Measurements from ENCODE around the gene IGF1R. TPM values are rescaled to one million over a fixed set of nuclear protein-coding genes. Genes with fewer than 3 reads are reported as not detected.

Gene IGF1R
- total RNA-seq, 1 donor from 2014 or later: 23.5 TPM

- DNase-seq (ENCODE audit: low spot score): no peak
- H3K36me3 ChIP-seq: no peaks in the 10 kb centered on the region
- TF ChIP-seq CTCF (IDR thresholded peaks at IDR 0.05) (no peak), EZH2phosphoT487 (IDR thresholded peaks at IDR 0.05) (no peak), EZH2 (IDR thresholded peaks at IDR 0.05) (no peak)
- Mint-ChIP-seq H3K36me3 (no peaks in the 10 kb centered on the region), H3K9me3 (peaks cover 7% of the 10 kb centered on the region), H3K27ac (peak overlapping the region; percentile 29), H3K27me3 (ENCODE audit: insufficient read depth, low read depth) (no peaks in the 10 kb centered on the region), H3K4me3 (no peak overlapping the region), H3K4me1 (peaks cover 22% of the 10 kb centered on the region)
- H3K27me3 ChIP-seq: no peaks in the 10 kb centered on the region
- H2AFZ ChIP-seq (replicated peaks): no peak overlapping the region
- H3F3A ChIP-seq (ENCODE audit: low read depth): no peaks in the 10 kb centered on the region
- H3K4me3 ChIP-seq: no peak overlapping the region
- no peak overlapping the region for H3K4me2 ChIP-seq
- no peak overlapping the region for H3K27ac ChIP-seq
- no peak overlapping the region for H3K9ac ChIP-seq
- H3K9me3 ChIP-seq (ENCODE audit: low read depth): no peaks in the 10 kb centered on the region
- H3K4me1 ChIP-seq: peaks cover 8% of the 10 kb centered on the region
- no peaks in the 10 kb centered on the region for H3K79me2 ChIP-seq (ENCODE audit: low read depth)
- H4K20me1 ChIP-seq (ENCODE audit: low read depth): no peaks in the 10 kb centered on the region
Measured at GRCh38 chr15:99006146-99006545, 357.8 kb downstream of the IGF1R start.

- Mint-ChIP-seq H3K9me3 (peaks cover 7% of the 10 kb centered on the region), H3K27ac (no peak overlapping the region), H3K36me3 (no peaks in the 10 kb centered on the region), H3K4me3 (no peak overlapping the region), H3K4me1 (peaks cover 22% of the 10 kb centered on the region), H3K27me3 (ENCODE audit: insufficient read depth, low read depth) (peaks cover 2% of the 10 kb centered on the region)
- no peak overlapping the region for H3K9ac ChIP-seq
- H3K4me3 ChIP-seq: no peak overlapping the region
- no peak overlapping the region for H3K27ac ChIP-seq
- no peak overlapping the region for H2AFZ ChIP-seq (replicated peaks)
- H3K4me2 ChIP-seq: no peak overlapping the region
- H3K27me3 ChIP-seq: no peaks in the 10 kb centered on the region
- DNase-seq (ENCODE audit: low spot score): no peak
- H3K9me3 ChIP-seq (ENCODE audit: low read depth): no peaks in the 10 kb centered on the region
- H3F3A ChIP-seq (ENCODE audit: low read depth): no peaks in the 10 kb centered on the region
- peaks cover 8% of the 10 kb centered on the region for H3K4me1 ChIP-seq
- TF ChIP-seq CTCF (IDR thresholded peaks at IDR 0.05): no peak
- no peak for TF ChIP-seq EZH2 (IDR thresholded peaks at IDR 0.05)
- TF ChIP-seq EZH2phosphoT487 (IDR thresholded peaks at IDR 0.05): no peak
- H3K36me3 ChIP-seq: no peaks in the 10 kb centered on the region
- H4K20me1 ChIP-seq (ENCODE audit: low read depth): no peaks in the 10 kb centered on the region
- H3K79me2 ChIP-seq (ENCODE audit: low read depth): no peaks in the 10 kb centered on the region
Measured at GRCh38 chr15:99006904-99007495, 358.7 kb downstream of the IGF1R start.

GRCh38 chr15:99009741-99010330 lies 361.5 kb downstream of the IGF1R start:
- H3K4me1 ChIP-seq: peaks cover 8% of the 10 kb centered on the region
- no peaks in the 10 kb centered on the region for H3K36me3 ChIP-seq
- no peaks in the 10 kb centered on the region for H4K20me1 ChIP-seq (ENCODE audit: low read depth)
- H3K4me3 ChIP-seq: no peak overlapping the region
- H3K79me2 ChIP-seq (ENCODE audit: low read depth): no peaks in the 10 kb centered on the region
- no peak overlapping the region for H3K27ac ChIP-seq
- H3K4me2 ChIP-seq: no peak overlapping the region
- DNase-seq (ENCODE audit: low spot score): peak; percentile 45
- H3K27me3 Mint-ChIP-seq (ENCODE audit: insufficient read depth, low read depth): peaks cover 2% of the 10 kb centered on the region
- peaks cover 6% of the 10 kb centered on the region for H3F3A ChIP-seq (ENCODE audit: low read depth)
- H3K27ac Mint-ChIP-seq: no peak overlapping the region
- H3K36me3 Mint-ChIP-seq: no peaks in the 10 kb centered on the region
- H3K9ac ChIP-seq: no peak overlapping the region
- H3K9me3 Mint-ChIP-seq: peaks cover 7% of the 10 kb centered on the region
- peaks cover 4% of the 10 kb centered on the region for H3K27me3 ChIP-seq
- H2AFZ ChIP-seq (replicated peaks): no peak overlapping the region
- no peak overlapping the region for H3K4me3 Mint-ChIP-seq
- peaks cover 23% of the 10 kb centered on the region for H3K4me1 Mint-ChIP-seq
- no peaks in the 10 kb centered on the region for H3K9me3 ChIP-seq (ENCODE audit: low read depth)
- TF ChIP-seq EZH2phosphoT487 (IDR thresholded peaks at IDR 0.05) (no peak), CTCF (IDR thresholded peaks at IDR 0.05) (no peak), EZH2 (IDR thresholded peaks at IDR 0.05) (no peak)

All from neural progenitor cell (in vitro differentiated cells).